CD4-positive, alpha-beta T cell (primary cell): ENCODE data around the gene CCDC60. TPM values are rescaled to one million over a fixed set of nuclear protein-coding genes. Genes with fewer than 3 reads are reported as not detected.

Source experiments
- ATAC-seq: fragments of 200-7000 bp; cut with Tn5 transposase; one replicate; pipeline ENCODE4 v1.10.0; 2022; ENCODE audit warnings: mild to moderate bottlenecking; ENCODE audit not compliant: poor library complexity
- CTCF ChIA-PET: fragments of 350-600 bp; sonication (Branson Sonifier 250); formaldehyde crosslinking; loops from one replicate; lab custom pipeline; 2021; ENCODE audit warnings: antibody characterized with exemption, inconsistent platforms; lab: Charles Lee
- POLR2A ChIA-PET: fragments of 350-600 bp; sonication (Branson Sonifier 250); formaldehyde crosslinking; loops from one replicate; lab custom pipeline; 2021; ENCODE audit warnings: antibody characterized with exemption, inconsistent platforms; lab: Charles Lee
- DNase-seq, 14 experiments: peaks; one replicate each; pipeline ENCODE4 v3.0.0-alpha.2; 2013 to 2020; ENCODE audit warnings: mixed read lengths in 2 of 14
- H3K27ac ChIP-seq, 2 donors: one replicate each; pipeline versions ENCODE4 v1.5.1 to v1.7.0; 2013; ENCODE audit warnings: low read length in 2 of 2, low read depth in 1 of 2, mild to moderate bottlenecking in 1 of 2
- H3K27me3 ChIP-seq, 2 experiments: 1 replicate in 1 of 2; 2 replicates in 1 of 2; pipeline versions ENCODE4 v1.6.1 to v1.7.0; 2013; ENCODE audit warnings: low read length in 2 of 2, control low read depth in 1 of 2, mild to moderate bottlenecking in 1 of 2, moderate library complexity in 1 of 2; ENCODE audit not compliant: insufficient read depth in 2 of 2, control insufficient read depth in 1 of 2
- H3K36me3 ChIP-seq: one replicate; pipeline ENCODE4 v1.6.1; 2013; ENCODE audit warnings: low read length, control low read depth; ENCODE audit not compliant: insufficient read depth
- H3K4me1 ChIP-seq: one replicate; pipeline ENCODE4 v1.6.1; 2013; ENCODE audit warnings: low read length, control low read depth; ENCODE audit not compliant: insufficient read depth
- H3K4me3 ChIP-seq: one replicate; pipeline ENCODE4 v1.5.1; 2013; ENCODE audit warnings: mild to moderate bottlenecking, low read length, moderate library complexity
- H3K9me3 ChIP-seq, 2 experiments: 1 replicate in 1 of 2; 2 replicates in 1 of 2; pipeline versions ENCODE4 v1.6.1 to v1.7.0; 2013; ENCODE audit warnings: low read length in 2 of 2, mild to moderate bottlenecking in 2 of 2, control low read depth in 1 of 2, moderate library complexity in 1 of 2; ENCODE audit not compliant: control insufficient read depth in 1 of 2, insufficient read depth in 1 of 2
- H3K27ac Mint-ChIP-seq: one replicate; pipeline ENCODE4 v1.8.0; 2020; ENCODE audit warnings: mixed read lengths
- H3K27me3 Mint-ChIP-seq: one replicate; pipeline ENCODE4 v1.8.0; 2021; ENCODE audit warnings: mixed read lengths
- H3K36me3 Mint-ChIP-seq: one replicate; pipeline ENCODE4 v1.8.0; 2021; ENCODE audit warnings: low read depth, mixed read lengths
- H3K4me1 Mint-ChIP-seq: one replicate; pipeline ENCODE4 v1.8.0; 2021; ENCODE audit warnings: low read depth, mixed read lengths
- H3K4me3 Mint-ChIP-seq: one replicate; pipeline ENCODE4 v1.8.0; 2020; ENCODE audit warnings: mild to moderate bottlenecking, mixed read lengths
- H3K9me3 Mint-ChIP-seq: one replicate; pipeline ENCODE4 v1.8.0; 2020; ENCODE audit warnings: mixed read lengths
- intact Hi-C, 2 experiments: fragments of 100-400 bp; cut with DNase I in 1 of 2; cut with micrococcal nuclease in 1 of 2; formaldehyde crosslinking; loops; one replicate each; pipeline versions ENCODE4 v1.15.1 to v1.9.0; 2023 to 2025; cut with DNase I, micrococcal nuclease
- total RNA-seq, 174 experiments: library from RNA in 2 of 174; stranded (reverse) in 2 of 174; gene quantifications; one replicate each; pipeline ENCODE4 v1.2.3 and lab custom pipeline; 2021 to 2026
- TF ChIP-seq, protein P1 (sequence below): fragments of 200-600 bp; IDR thresholded peaks from one replicate; pipeline ENCODE4 v1.8.0; 2022; ENCODE audit warnings: antibody characterized with exemption, mild to moderate bottlenecking

CCDC60 gene
- total RNA-seq, 2 experiments from 2014 or later: not detected

DNA sequence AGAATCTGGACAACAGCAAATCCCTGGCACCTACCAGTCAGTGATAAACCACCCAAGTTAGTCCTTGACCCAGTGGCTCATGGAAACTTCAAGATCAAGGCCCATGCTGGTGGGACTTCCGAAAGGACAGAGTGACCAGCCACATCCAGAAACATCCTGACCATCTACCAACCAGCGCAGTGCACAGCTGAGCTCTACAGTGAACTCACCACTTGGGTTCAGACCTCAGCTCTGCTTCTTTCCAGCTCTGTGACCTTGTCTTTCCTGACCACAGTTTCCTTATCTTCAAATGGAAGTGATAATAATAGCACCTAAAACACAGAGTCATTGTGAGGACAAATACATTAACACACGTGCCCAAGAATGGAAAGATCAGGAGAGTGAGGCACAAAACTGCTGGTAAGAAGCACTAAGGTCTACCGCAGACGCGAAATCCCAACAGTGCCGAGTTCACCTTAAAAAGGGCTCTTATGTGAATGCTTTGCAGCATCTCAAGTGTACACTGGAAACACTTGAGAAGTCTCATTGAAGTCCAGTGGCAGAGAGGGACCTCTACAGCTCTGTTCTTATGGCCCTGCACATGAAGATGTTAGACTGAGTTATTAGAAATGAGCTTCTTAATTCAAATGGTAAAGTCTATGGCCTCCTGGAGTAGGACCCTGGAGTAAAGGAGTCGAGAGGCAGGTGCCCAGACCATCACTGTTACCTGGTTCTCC, 128.8 kb downstream of the CCDC60 start:
- Mint-ChIP-seq H3K9me3 (peaks cover 4% of the 10 kb centered on the region), H3K36me3 (no peaks in the 10 kb centered on the region), H3K27ac (no peak overlapping the region), H3K4me3 (no peak overlapping the region), H3K27me3 (peaks cover 13% of the 10 kb centered on the region), H3K4me1 (no peaks in the 10 kb centered on the region)
- no peak for DNase-seq
- POLR2A ChIA-PET: no interaction called here
- Histone ChIP-seq H3K4me3 (no peak overlapping the region), H3K27me3 (peaks cover 0 to 2% of the 10 kb centered on the region in 2 experiments), H3K36me3 (no peaks in the 10 kb centered on the region), H3K27ac (no peak overlapping the region), H3K4me1 (no peaks in the 10 kb centered on the region), H3K9me3 (no peaks in the 10 kb centered on the region)
- CTCF ChIA-PET: no interaction called here
- no peak for ATAC-seq
- intact Hi-C loops: no loop called here
- TF ChIP-seq, protein P1, sequence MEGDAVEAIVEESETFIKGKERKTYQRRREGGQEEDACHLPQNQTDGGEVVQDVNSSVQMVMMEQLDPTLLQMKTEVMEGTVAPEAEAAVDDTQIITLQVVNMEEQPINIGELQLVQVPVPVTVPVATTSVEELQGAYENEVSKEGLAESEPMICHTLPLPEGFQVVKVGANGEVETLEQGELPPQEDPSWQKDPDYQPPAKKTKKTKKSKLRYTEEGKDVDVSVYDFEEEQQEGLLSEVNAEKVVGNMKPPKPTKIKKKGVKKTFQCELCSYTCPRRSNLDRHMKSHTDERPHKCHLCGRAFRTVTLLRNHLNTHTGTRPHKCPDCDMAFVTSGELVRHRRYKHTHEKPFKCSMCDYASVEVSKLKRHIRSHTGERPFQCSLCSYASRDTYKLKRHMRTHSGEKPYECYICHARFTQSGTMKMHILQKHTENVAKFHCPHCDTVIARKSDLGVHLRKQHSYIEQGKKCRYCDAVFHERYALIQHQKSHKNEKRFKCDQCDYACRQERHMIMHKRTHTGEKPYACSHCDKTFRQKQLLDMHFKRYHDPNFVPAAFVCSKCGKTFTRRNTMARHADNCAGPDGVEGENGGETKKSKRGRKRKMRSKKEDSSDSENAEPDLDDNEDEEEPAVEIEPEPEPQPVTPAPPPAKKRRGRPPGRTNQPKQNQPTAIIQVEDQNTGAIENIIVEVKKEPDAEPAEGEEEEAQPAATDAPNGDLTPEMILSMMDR: no peak

- H3K27me3 Mint-ChIP-seq: peaks cover 21% of the 10 kb centered on the region
- ChIA-PET POLR2A (no interaction called here), CTCF (no interaction called here)
- no peak overlapping the region for H3K27ac Mint-ChIP-seq
- Histone ChIP-seq H3K4me1 (no peaks in the 10 kb centered on the region), H3K9me3 (no peaks in the 10 kb centered on the region), H3K36me3 (no peaks in the 10 kb centered on the region), H3K27me3 (peaks cover 0 to 2% of the 10 kb centered on the region in 2 experiments), H3K27ac (no peak overlapping the region), H3K4me3 (no peak overlapping the region)
- no peaks in the 10 kb centered on the region for H3K4me1 Mint-ChIP-seq
- no peak for ATAC-seq
- intact Hi-C loops: no loop called here
- TF ChIP-seq, protein P1: no peak
- no peak overlapping the region for H3K4me3 Mint-ChIP-seq
- H3K36me3 Mint-ChIP-seq: no peaks in the 10 kb centered on the region
- no peaks in the 10 kb centered on the region for H3K9me3 Mint-ChIP-seq
- DNase-seq: no peak
These were observed 133.8 kb downstream of the CCDC60 start for GRCh38 chr12:119468296-119468695.

- ATAC-seq: no peak
- POLR2A ChIA-PET: no interaction called here
- CTCF ChIA-PET: interaction anchor here (1.1 kb wide), 1 partner anchor 31 kb away, joined by 4 read pairs; no protein-coding TSS in a partner anchor
These were observed 141.1 kb downstream of the CCDC60 start for GRCh38 chr12:119475650-119476049.

More at GRCh38 chr12:119475650-119476049, 141.1 kb downstream of the CCDC60 start:
- Mint-ChIP-seq H3K36me3 (no peaks in the 10 kb centered on the region), H3K4me3 (no peak overlapping the region), H3K4me1 (no peaks in the 10 kb centered on the region), H3K9me3 (no peaks in the 10 kb centered on the region), H3K27me3 (peaks cover 14% of the 10 kb centered on the region), H3K27ac (no peak overlapping the region)
- Histone ChIP-seq H3K27me3 (peaks cover 0 to 3% of the 10 kb centered on the region in 2 experiments), H3K27ac (no peak overlapping the region), H3K36me3 (no peaks in the 10 kb centered on the region), H3K4me1 (no peaks in the 10 kb centered on the region), H3K4me3 (no peak overlapping the region), H3K9me3 (peaks cover 0 to 8% of the 10 kb centered on the region in 2 experiments)
- DNase-seq: no peak
- TF ChIP-seq, protein P1: no peak
- intact Hi-C loops: no loop called here
